Spleen (tissue), 7 donors: ENCODE results near the gene TEX35.

Experiments used
- POLR2A ChIP-seq, 3 donors: fragments of 450-650 bp; IDR thresholded peaks; one replicate each; pipeline ENCODE4 v1.5.1; 2017; ENCODE audit warnings: antibody characterized with exemption in 3 of 3, mild to moderate bottlenecking in 1 of 3
- TF ChIP-seq, protein P1 (sequence below), 11 experiments: fragments of 200-600 bp in 7 of 11; fragments of 450-650 bp in 4 of 11; sonication (generic) in 4 of 11; IDR thresholded peaks in 8 of 11; conservative IDR thresholded peaks in 3 of 11; 1 replicate in 7 of 11; 2 replicates in 4 of 11; pipeline versions ENCODE4 v1.4.0 to v1.8.0; 2016 to 2021; ENCODE audit warnings: antibody characterized with exemption in 11 of 11, inconsistent platforms in 4 of 11, mild to moderate bottlenecking in 1 of 11
- donor health status: DM: no; HTN: no; CAD: no; lungs with moderate emphysema.
- donor health status: DM: no; HTN: no; CAD: no.
- donor health status: DM: no; HTN: no; CAD: no.

DNA sequence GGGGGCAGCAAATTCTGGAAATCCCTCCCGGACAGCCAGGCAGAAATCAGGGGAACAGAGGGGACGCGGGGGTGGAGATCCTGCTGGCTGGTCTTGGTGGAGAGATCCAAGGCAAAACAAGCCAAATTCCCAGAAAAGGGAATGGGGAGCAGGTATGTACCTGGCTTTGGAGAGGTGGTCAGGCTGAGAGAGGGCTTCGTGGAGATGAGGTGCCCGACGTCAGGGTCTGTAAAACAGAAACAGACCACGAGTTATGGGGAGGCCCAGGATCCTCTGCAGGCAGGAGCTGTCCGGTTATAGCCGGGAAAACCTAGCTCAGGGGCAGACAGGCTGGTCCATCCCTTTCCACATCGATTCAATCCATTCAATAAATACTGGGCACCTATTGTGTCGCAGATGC is 20.6 kb upstream of the TEX35 start:
- TF ChIP-seq, protein P1, sequence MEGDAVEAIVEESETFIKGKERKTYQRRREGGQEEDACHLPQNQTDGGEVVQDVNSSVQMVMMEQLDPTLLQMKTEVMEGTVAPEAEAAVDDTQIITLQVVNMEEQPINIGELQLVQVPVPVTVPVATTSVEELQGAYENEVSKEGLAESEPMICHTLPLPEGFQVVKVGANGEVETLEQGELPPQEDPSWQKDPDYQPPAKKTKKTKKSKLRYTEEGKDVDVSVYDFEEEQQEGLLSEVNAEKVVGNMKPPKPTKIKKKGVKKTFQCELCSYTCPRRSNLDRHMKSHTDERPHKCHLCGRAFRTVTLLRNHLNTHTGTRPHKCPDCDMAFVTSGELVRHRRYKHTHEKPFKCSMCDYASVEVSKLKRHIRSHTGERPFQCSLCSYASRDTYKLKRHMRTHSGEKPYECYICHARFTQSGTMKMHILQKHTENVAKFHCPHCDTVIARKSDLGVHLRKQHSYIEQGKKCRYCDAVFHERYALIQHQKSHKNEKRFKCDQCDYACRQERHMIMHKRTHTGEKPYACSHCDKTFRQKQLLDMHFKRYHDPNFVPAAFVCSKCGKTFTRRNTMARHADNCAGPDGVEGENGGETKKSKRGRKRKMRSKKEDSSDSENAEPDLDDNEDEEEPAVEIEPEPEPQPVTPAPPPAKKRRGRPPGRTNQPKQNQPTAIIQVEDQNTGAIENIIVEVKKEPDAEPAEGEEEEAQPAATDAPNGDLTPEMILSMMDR (IDR thresholded peaks at IDR 0.05 in 8 of 11, conservative IDR thresholded peaks at IDR 0.05 in 3 of 11) = no peak
- TF ChIP-seq POLR2A (IDR thresholded peaks at IDR 0.05) = no peak
